ENCODE results near the gene SHISA6.

Gene SHISA6

GRCh38 chr17:11608396-11608795 is 367.4 kb downstream of the SHISA6 start:
- Histone ChIP-seq H3K27ac (ENCODE audit: low read depth, low read length) (no peak overlapping the region), H3K4me1 (ENCODE audit: control insufficient read depth, low read depth, low read length) (no peaks in the 10 kb centered on the region), H3K4ac (ENCODE audit: low read depth, low read length) (peak overlapping the region; percentile 7), H3K36me3 (ENCODE audit: control insufficient read depth, insufficient read depth, low read length) (no peaks in the 10 kb centered on the region), H3K23ac (ENCODE audit: low read length) (no peak overlapping the region), H2BK5ac (ENCODE audit: low read length) (peak overlapping the region; percentile 49), H2BK120ac (ENCODE audit: low read depth, low read length) (no peak overlapping the region), H3K4me3 (ENCODE audit: low read length) (no peak overlapping the region), H4K5ac (ENCODE audit: low read length) (no peak overlapping the region), H3K27me3 (ENCODE audit: insufficient read depth, low read length, poor library complexity) (no peaks in the 10 kb centered on the region), H3K9ac (ENCODE audit: low read length) (no peak overlapping the region), H4K8ac (ENCODE audit: low read depth, low read length) (no peak overlapping the region), H3K79me2 (ENCODE audit: control insufficient read depth, insufficient read depth, low read length) (no peaks in the 10 kb centered on the region), H3K79me1 (ENCODE audit: low read length) (no peaks in the 10 kb centered on the region), H2BK15ac (replicated peaks; ENCODE audit: low read depth) (no peak overlapping the region), H3K18ac (ENCODE audit: low read length) (no peak overlapping the region), H2AK5ac (ENCODE audit: low read length) (no peak overlapping the region), H3K4me2 (ENCODE audit: low read length) (no peak overlapping the region), H3K56ac (ENCODE audit: low read length) (peak overlapping the region; percentile 59)
- DNase-seq: no peak
- no CpG with 5 or more reads among the region's 6 CpGs for WGBS (ENCODE audit: extremely low coverage, insufficient coverage, low lambda C conversion rate)

- peak; percentile 82 for DNase-seq
- no peak overlapping the region for H4K5ac ChIP-seq (ENCODE audit: low read length)
Observed at GRCh38 chr17:11610999-11611566, 370.1 kb downstream of the SHISA6 start.

GRCh38 chr17:11612956-11613355 is 371.9 kb downstream of the SHISA6 start:
- no peaks in the 10 kb centered on the region for H3K27me3 ChIP-seq (ENCODE audit: insufficient read depth, low read length, poor library complexity)
- no peak overlapping the region for H3K4me3 ChIP-seq (ENCODE audit: low read length)
- H3K4me1 ChIP-seq (ENCODE audit: control insufficient read depth, low read depth, low read length): no peaks in the 10 kb centered on the region
- H4K8ac ChIP-seq (ENCODE audit: low read depth, low read length): no peak overlapping the region
- no peak overlapping the region for H3K27ac ChIP-seq (ENCODE audit: low read depth, low read length)
- H2AK5ac ChIP-seq (ENCODE audit: low read length): no peak overlapping the region
- H2BK15ac ChIP-seq (replicated peaks; ENCODE audit: low read depth): no peak overlapping the region
- no peak overlapping the region for H3K23ac ChIP-seq (ENCODE audit: low read length)
- no peak overlapping the region for H3K9ac ChIP-seq (ENCODE audit: low read length)
- H3K36me3 ChIP-seq (ENCODE audit: control insufficient read depth, insufficient read depth, low read length): no peaks in the 10 kb centered on the region
- DNase-seq: no peak
- no peak overlapping the region for H2BK120ac ChIP-seq (ENCODE audit: low read depth, low read length)
- no peak overlapping the region for H3K18ac ChIP-seq (ENCODE audit: low read length)
- H2BK5ac ChIP-seq (ENCODE audit: low read length): no peak overlapping the region
- no peak overlapping the region for H4K5ac ChIP-seq (ENCODE audit: low read length)
- H3K56ac ChIP-seq (ENCODE audit: low read length): no peak overlapping the region
- no CpG with 5 or more reads among the region's 2 CpGs for WGBS (ENCODE audit: extremely low coverage, insufficient coverage, low lambda C conversion rate)
- no peaks in the 10 kb centered on the region for H3K79me1 ChIP-seq (ENCODE audit: low read length)
- no peak overlapping the region for H3K4ac ChIP-seq (ENCODE audit: low read depth, low read length)
- no peak overlapping the region for H3K4me2 ChIP-seq (ENCODE audit: low read length)
- no peaks in the 10 kb centered on the region for H3K79me2 ChIP-seq (ENCODE audit: control insufficient read depth, insufficient read depth, low read length)

More at GRCh38 chr17:11610999-11611566, 370.1 kb downstream of the SHISA6 start:
- Histone ChIP-seq H3K4me1 (ENCODE audit: control insufficient read depth, low read depth, low read length) (no peaks in the 10 kb centered on the region), H2BK5ac (ENCODE audit: low read length) (no peak overlapping the region), H3K4ac (ENCODE audit: low read depth, low read length) (no peak overlapping the region), H2BK120ac (ENCODE audit: low read depth, low read length) (no peak overlapping the region), H3K18ac (ENCODE audit: low read length) (no peak overlapping the region), H4K8ac (ENCODE audit: low read depth, low read length) (no peak overlapping the region), H3K79me2 (ENCODE audit: control insufficient read depth, insufficient read depth, low read length) (no peaks in the 10 kb centered on the region), H3K4me2 (ENCODE audit: low read length) (no peak overlapping the region), H3K9ac (ENCODE audit: low read length) (no peak overlapping the region), H2AK5ac (ENCODE audit: low read length) (no peak overlapping the region), H3K27me3 (ENCODE audit: insufficient read depth, low read length, poor library complexity) (no peaks in the 10 kb centered on the region), H3K36me3 (ENCODE audit: control insufficient read depth, insufficient read depth, low read length) (no peaks in the 10 kb centered on the region), H3K23ac (ENCODE audit: low read length) (no peak overlapping the region), H3K79me1 (ENCODE audit: low read length) (no peaks in the 10 kb centered on the region), H3K27ac (ENCODE audit: low read depth, low read length) (no peak overlapping the region), H2BK15ac (replicated peaks; ENCODE audit: low read depth) (no peak overlapping the region), H3K4me3 (ENCODE audit: low read length) (no peak overlapping the region), H3K56ac (ENCODE audit: low read length) (no peak overlapping the region)
- WGBS (ENCODE audit: extremely low coverage, insufficient coverage, low lambda C conversion rate): no CpG with 5 or more reads among the region's 6 CpGs
